HepG2 (cell line): Measurements from ENCODE around the gene ACER3. TPM values are rescaled to one million over a fixed set of nuclear protein-coding genes. Genes with fewer than 3 reads are reported as not detected.
A peak's percentile ranks its signal among the peaks of the same experiment; 100 is the strongest.
"Not testable (repeated sequence)": the region's sequence is repeated elsewhere in the genome, so short reads cannot be mapped to it uniquely, and the experiment has no call there.

Experiments used
- CEBPG ChIP-seq: IDR thresholded peaks from 2 replicates; pipeline ENCODE4 v1.6.1; 2016
- CREM ChIP-seq, 2 experiments: sonication (generic) in 1 of 2; formaldehyde crosslinking in 1 of 2; IDR thresholded peaks; 2 replicates each; pipeline versions ENCODE4 v1.4.0 to v1.6.1; 2016 to 2020; ENCODE audit warnings: antibody characterized with exemption in 1 of 2, mild to moderate bottlenecking in 1 of 2, missing genetic modification reagents in 1 of 2
- DPF2 ChIP-seq: sonication (generic); formaldehyde crosslinking; IDR thresholded peaks from 2 replicates; pipeline ENCODE4 v1.4.0; 2020; ENCODE audit warnings: mild to moderate bottlenecking, low read depth, missing genetic modification reagents, borderline replicate concordance
- ELF3 ChIP-seq: IDR thresholded peaks from 2 replicates; pipeline ENCODE4 v1.6.1; 2016; ENCODE audit warnings: missing genetic modification reagents, missing compliant biosample characterization
- FOXA1 ChIP-seq, 2 experiments: fragments of 450-650 bp in 1 of 2; sonication (generic) in 1 of 2; formaldehyde crosslinking in 1 of 2; IDR thresholded peaks; 2 replicates each; pipeline versions ENCODE4 v1.4.0 to v1.6.1; 2016 to 2020; ENCODE audit warnings: missing genetic modification reagents in 1 of 2
- FOXO1 ChIP-seq: sonication (generic); formaldehyde crosslinking; IDR thresholded peaks from 2 replicates; pipeline ENCODE4 v1.4.0; 2020; ENCODE audit warnings: missing genetic modification reagents
- FOXP1 ChIP-seq, 2 experiments: fragments of 450-650 bp in 1 of 2; IDR thresholded peaks; 2 replicates each; pipeline ENCODE4 v1.6.1; 2017 to 2018; ENCODE audit warnings: antibody characterized with exemption in 1 of 2
- GABPA ChIP-seq, 2 experiments: IDR thresholded peaks; 2 replicates each; pipeline ENCODE4 v1.6.1; 2011 to 2016; ENCODE audit warnings: low read depth in 2 of 2, low read length in 1 of 2, missing biosample characterization in 1 of 2, missing genetic modification characterization in 1 of 2
- GATAD1 ChIP-seq: IDR thresholded peaks from 2 replicates; pipeline ENCODE4 v1.6.1; 2016; ENCODE audit warnings: missing genetic modification reagents, missing compliant biosample characterization
- HOXA5 ChIP-seq: sonication (generic); formaldehyde crosslinking; IDR thresholded peaks from 2 replicates; pipeline ENCODE4 v1.4.0; 2020; ENCODE audit warnings: missing genetic modification reagents
- KDM4B ChIP-seq: sonication (generic); formaldehyde crosslinking; IDR thresholded peaks from 2 replicates; pipeline ENCODE4 v1.4.0; 2020; ENCODE audit warnings: missing genetic modification reagents
- MED1 ChIP-seq: sonication (generic); formaldehyde crosslinking; IDR thresholded peaks from 2 replicates; pipeline ENCODE4 v1.4.0; 2020; ENCODE audit warnings: missing genetic modification reagents
- MIXL1 ChIP-seq: IDR thresholded peaks from 2 replicates; pipeline ENCODE4 v1.6.1; 2016
- NFIC ChIP-seq: IDR thresholded peaks from 2 replicates; pipeline ENCODE4 v1.6.1; 2012; ENCODE audit warnings: mild to moderate bottlenecking, low read length, inconsistent platforms
- NR2F1 ChIP-seq, 2 experiments: fragments of 450-650 bp in 1 of 2; formaldehyde crosslinking in 1 of 2; IDR thresholded peaks; 2 replicates each; pipeline versions ENCODE4 v1.5.0 to v1.6.1; 2016 to 2020; ENCODE audit warnings: mild to moderate bottlenecking in 1 of 2, missing compliant biosample characterization in 1 of 2, missing genetic modification reagents in 1 of 2, moderate library complexity in 1 of 2
- RARA ChIP-seq: IDR thresholded peaks from 2 replicates; pipeline ENCODE4 v1.6.1; 2016; ENCODE audit warnings: missing genetic modification reagents, missing compliant biosample characterization
- TARDBP ChIP-seq: sonication (generic); formaldehyde crosslinking; IDR thresholded peaks from 2 replicates; pipeline ENCODE4 v1.8.0; 2022; ENCODE audit warnings: mild to moderate bottlenecking, missing genetic modification reagents
- TBX3 ChIP-seq: fragments of 450-650 bp; IDR thresholded peaks from 2 replicates; pipeline ENCODE4 v1.6.1; 2017; ENCODE audit warnings: antibody characterized with exemption, mild to moderate bottlenecking, inconsistent platforms, borderline replicate concordance
- TCF7 ChIP-seq: sonication (generic); IDR thresholded peaks from 2 replicates; pipeline ENCODE4 v1.6.1; 2016; ENCODE audit warnings: antibody characterized with exemption, low read depth
- ZNF12 ChIP-seq: sonication (generic); formaldehyde crosslinking; IDR thresholded peaks from 2 replicates; pipeline ENCODE4 v1.5.0; 2020; ENCODE audit warnings: missing genetic modification reagents
- polyA plus RNA-seq, 8 experiments: library from polyadenylated mRNA; depleted of rRNA in 3 of 8; stranded (reverse) in 7 of 8; unstranded in 1 of 8; fragments of >200 nt; fragmentation: Illumina TruSeq in 4 of 8; extraction: Trizol in 4 of 8; gene quantifications; 2 replicates each; pipeline versions ENCODE4 v1.2.1 to v1.2.3, GENCODE V29; 2011 to 2016; ENCODE audit warnings: low read depth in 4 of 8, missing spikeins in 1 of 8, mixed read lengths in 1 of 8; ENCODE audit not compliant: insufficient read depth in 1 of 8
- total RNA-seq, 5 experiments: library from RNA; depleted of rRNA; stranded (reverse); fragments of >200 nt; fragmentation: Illumina TruSeq; extraction: Trizol; gene quantifications; 2 replicates each; pipeline ENCODE4 v1.2.3, GENCODE V29; 2016; ENCODE audit warnings: low read depth in 1 of 5
- TF ChIP-seq, protein P1 (sequence below): sonication (generic); formaldehyde crosslinking; IDR thresholded peaks from 2 replicates; pipeline ENCODE4 v1.5.1; 2020; ENCODE audit warnings: mild to moderate bottlenecking, missing genetic modification reagents, borderline replicate concordance
- TF ChIP-seq, protein P2 (sequence below): IDR thresholded peaks from 2 replicates; pipeline ENCODE4 v1.6.1; 2016; ENCODE audit warnings: low read depth
- TF ChIP-seq, protein P3 (sequence below): IDR thresholded peaks from 2 replicates; pipeline ENCODE4 v1.6.1; 2018; ENCODE audit warnings: missing genetic modification reagents, mild to moderate bottlenecking, missing compliant biosample characterization

ACER3 gene
- total and polyA plus RNA-seq, 2 of the 13 experiments (the other 11 are each of a cell fraction or from before 2014, with no cell fraction given), result 6.0 to 9.8 TPM

DNA sequence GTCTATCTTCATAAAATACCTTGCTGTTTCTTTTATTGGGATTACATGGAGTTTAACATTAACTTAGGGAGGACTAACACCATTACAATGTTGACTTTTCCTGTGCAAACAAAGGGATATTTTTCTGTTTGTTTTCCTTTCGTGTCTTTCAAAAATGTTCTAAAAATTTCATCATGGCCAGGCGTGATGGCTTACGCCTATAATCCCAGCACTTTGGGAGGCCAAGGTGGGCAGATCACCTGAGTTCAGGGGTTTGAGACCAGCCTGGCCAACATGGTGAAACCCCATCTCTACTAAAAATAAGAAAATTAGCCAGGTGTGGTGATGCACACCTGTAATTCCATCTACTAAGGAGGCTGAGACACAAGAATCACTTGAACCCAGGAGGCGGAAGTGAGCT is 200.5 kb downstream of the ACER3 start (continued):
- TF ChIP-seq, protein P1, sequence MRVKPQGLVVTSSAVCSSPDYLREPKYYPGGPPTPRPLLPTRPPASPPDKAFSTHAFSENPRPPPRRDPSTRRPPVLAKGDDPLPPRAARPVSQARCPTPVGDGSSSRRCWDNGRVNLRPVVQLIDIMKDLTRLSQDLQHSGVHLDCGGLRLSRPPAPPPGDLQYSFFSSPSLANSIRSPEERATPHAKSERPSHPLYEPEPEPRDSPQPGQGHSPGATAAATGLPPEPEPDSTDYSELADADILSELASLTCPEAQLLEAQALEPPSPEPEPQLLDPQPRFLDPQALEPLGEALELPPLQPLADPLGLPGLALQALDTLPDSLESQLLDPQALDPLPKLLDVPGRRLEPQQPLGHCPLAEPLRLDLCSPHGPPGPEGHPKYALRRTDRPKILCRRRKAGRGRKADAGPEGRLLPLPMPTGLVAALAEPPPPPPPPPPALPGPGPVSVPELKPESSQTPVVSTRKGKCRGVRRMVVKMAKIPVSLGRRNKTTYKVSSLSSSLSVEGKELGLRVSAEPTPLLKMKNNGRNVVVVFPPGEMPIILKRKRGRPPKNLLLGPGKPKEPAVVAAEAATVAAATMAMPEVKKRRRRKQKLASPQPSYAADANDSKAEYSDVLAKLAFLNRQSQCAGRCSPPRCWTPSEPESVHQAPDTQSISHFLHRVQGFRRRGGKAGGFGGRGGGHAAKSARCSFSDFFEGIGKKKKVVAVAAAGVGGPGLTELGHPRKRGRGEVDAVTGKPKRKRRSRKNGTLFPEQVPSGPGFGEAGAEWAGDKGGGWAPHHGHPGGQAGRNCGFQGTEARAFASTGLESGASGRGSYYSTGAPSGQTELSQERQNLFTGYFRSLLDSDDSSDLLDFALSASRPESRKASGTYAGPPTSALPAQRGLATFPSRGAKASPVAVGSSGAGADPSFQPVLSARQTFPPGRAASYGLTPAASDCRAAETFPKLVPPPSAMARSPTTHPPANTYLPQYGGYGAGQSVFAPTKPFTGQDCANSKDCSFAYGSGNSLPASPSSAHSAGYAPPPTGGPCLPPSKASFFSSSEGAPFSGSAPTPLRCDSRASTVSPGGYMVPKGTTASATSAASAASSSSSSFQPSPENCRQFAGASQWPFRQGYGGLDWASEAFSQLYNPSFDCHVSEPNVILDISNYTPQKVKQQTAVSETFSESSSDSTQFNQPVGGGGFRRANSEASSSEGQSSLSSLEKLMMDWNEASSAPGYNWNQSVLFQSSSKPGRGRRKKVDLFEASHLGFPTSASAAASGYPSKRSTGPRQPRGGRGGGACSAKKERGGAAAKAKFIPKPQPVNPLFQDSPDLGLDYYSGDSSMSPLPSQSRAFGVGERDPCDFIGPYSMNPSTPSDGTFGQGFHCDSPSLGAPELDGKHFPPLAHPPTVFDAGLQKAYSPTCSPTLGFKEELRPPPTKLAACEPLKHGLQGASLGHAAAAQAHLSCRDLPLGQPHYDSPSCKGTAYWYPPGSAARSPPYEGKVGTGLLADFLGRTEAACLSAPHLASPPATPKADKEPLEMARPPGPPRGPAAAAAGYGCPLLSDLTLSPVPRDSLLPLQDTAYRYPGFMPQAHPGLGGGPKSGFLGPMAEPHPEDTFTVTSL (CRISPR knock-in tag), result peak; percentile 92; the same call in 1 of the 2 replicates
- TF ChIP-seq TARDBP (CRISPR knock-in tag), result 0 out of 2 replicates have a peak, but pooled peaks have one; percentile 50
- peak; percentile 74 for TF ChIP-seq ZNF12
- peak; percentile 71 for TF ChIP-seq MED1
- TF ChIP-seq CEBPG (CRISPR knock-in tag), result peak; percentile 95
- TF ChIP-seq MIXL1 (CRISPR knock-in tag), result 0 out of 2 replicates have a peak, but pooled peaks have one; percentile 46
- TF ChIP-seq, protein P2, sequence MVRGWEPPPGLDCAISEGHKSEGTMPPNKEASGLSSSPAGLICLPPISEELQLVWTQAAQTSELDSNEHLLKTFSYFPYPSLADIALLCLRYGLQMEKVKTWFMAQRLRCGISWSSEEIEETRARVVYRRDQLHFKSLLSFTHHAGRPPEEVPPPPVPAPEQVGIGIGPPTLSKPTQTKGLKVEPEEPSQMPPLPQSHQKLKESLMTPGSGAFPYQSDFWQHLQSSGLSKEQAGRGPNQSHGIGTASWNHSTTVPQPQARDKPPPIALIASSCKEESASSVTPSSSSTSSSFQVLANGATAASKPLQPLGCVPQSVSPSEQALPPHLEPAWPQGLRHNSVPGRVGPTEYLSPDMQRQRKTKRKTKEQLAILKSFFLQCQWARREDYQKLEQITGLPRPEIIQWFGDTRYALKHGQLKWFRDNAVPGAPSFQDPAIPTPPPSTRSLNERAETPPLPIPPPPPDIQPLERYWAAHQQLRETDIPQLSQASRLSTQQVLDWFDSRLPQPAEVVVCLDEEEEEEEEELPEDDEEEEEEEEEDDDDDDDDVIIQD (CRISPR knock-in tag), result peak; percentile 46; the same call in 1 of the 2 replicates
- TF ChIP-seq FOXO1 (CRISPR knock-in tag), result peak; percentile 63
- TF ChIP-seq NFIC, result 0 out of 2 replicates have a peak, but pooled peaks have one; percentile 40
- TF ChIP-seq FOXP1 (IDR thresholded peaks at IDR 0.05); GABPA (IDR thresholded peaks at IDR 0.05; ENCODE audit: low read depth, low read length); CREM (CRISPR knock-in tag; IDR thresholded peaks at IDR 0.05): not testable (repeated sequence)
- TF ChIP-seq FOXP1 (CRISPR knock-in tag; IDR thresholded peaks at IDR 0.05), result peak; percentile 79
- TF ChIP-seq GABPA (CRISPR knock-in tag; IDR thresholded peaks at IDR 0.05; ENCODE audit: low read depth), result peak; percentile 28; the same call in 1 of the 2 replicates
- TF ChIP-seq, protein P3, sequence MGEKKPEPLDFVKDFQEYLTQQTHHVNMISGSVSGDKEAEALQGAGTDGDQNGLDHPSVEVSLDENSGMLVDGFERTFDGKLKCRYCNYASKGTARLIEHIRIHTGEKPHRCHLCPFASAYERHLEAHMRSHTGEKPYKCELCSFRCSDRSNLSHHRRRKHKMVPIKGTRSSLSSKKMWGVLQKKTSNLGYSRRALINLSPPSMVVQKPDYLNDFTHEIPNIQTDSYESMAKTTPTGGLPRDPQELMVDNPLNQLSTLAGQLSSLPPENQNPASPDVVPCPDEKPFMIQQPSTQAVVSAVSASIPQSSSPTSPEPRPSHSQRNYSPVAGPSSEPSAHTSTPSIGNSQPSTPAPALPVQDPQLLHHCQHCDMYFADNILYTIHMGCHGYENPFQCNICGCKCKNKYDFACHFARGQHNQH, result peak; percentile 27; the same call in 1 of the 2 replicates
- TF ChIP-seq CREM (IDR thresholded peaks at IDR 0.05), result peak; percentile 49; the same call in 1 of the 2 replicates
- TF ChIP-seq DPF2 (CRISPR knock-in tag), result peak; percentile 55; the same call in 1 of the 2 replicates
- TF ChIP-seq KDM4B (CRISPR knock-in tag), result peak; percentile 49; the same call in 1 of the 2 replicates
- TF ChIP-seq RARA (CRISPR knock-in tag), result peak; percentile 77
- peak; percentile 76 for TF ChIP-seq TBX3
- 0 out of 2 replicates have a peak, but pooled peaks have one; percentile 30 for TF ChIP-seq GATAD1 (CRISPR knock-in tag)
- TF ChIP-seq NR2F1 (CRISPR knock-in tag; IDR thresholded peaks at IDR 0.05), result 0 out of 4 replicates have a peak, but pooled peaks of 1 of the 2 experiments have one; percentile 41
- peak; percentile 95 for TF ChIP-seq FOXA1 (IDR thresholded peaks at IDR 0.05)
- peak; percentile 96 for TF ChIP-seq FOXA1 (CRISPR knock-in tag; IDR thresholded peaks at IDR 0.05)
- peak; percentile 53; the same call in 1 of the 2 replicates for TF ChIP-seq TCF7
- peak; percentile 62; the same call in 1 of the 2 replicates for TF ChIP-seq ELF3
- TF ChIP-seq HOXA5 (CRISPR knock-in tag), result 0 out of 2 replicates have a peak, but pooled peaks have one; percentile 57
